ENCODE measurements around the gene TMEM164. TPM values are rescaled to one million over a fixed set of nuclear protein-coding genes. Genes with fewer than 3 reads are reported as not detected.

The TMEM164 gene
- total and polyA plus RNA-seq, 2 of the 4 experiments (the other 2 are of a cell fraction) = 6.3 to 7.1 TPM

DNA sequence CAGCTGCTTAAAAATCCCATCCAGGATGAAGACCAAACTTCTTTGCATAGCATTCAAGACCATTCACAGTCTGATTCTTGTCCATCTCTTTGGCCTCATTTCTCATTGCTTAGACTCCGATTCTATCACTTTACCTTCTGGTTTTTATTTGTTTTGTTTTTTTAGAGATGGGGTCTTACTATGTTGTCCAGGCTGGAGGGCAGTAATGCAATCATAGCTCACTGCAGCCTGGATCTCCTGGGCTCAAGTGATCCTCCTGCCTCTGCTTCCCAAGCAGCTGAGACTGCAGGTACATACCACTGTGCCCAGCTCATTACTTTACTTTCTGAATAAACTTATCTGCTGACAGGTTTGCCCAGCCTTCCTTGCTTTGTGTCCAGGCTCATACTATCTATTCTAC lies 152.8 kb downstream of the TMEM164 start:
- H3K4me3 ChIP-seq (ENCODE audit: insufficient read depth, low read depth, low read length) = no peak overlapping the region
- no peak overlapping the region for H3K23ac ChIP-seq (ENCODE audit: low read depth, low read length)
- H2AK9ac ChIP-seq (replicated peaks; ENCODE audit: low read depth, low read length, poor library complexity) = no peak overlapping the region
- H2BK5ac ChIP-seq (ENCODE audit: low read depth, low read length, poor library complexity, severe bottlenecking) = no peak overlapping the region
- WGBS, 2 experiments (ENCODE audit: extremely low coverage in 2 of 2, insufficient read length in 1 of 2) = no CpG with 5 or more reads among the region's 1 CpG
- TF ChIP-seq SMC3 (IDR thresholded peaks at IDR 0.05; ENCODE audit: low read depth, low read length) (no peak), NFE2L2 (IDR thresholded peaks at IDR 0.05; ENCODE audit: low read depth, low read length) (no peak), CHD1 (IDR thresholded peaks at IDR 0.05; ENCODE audit: low read depth, low read length) (no peak), MAZ (IDR thresholded peaks at IDR 0.05; ENCODE audit: borderline replicate concordance, low read depth, low read length) (no peak), CEBPB (IDR thresholded peaks at IDR 0.05; ENCODE audit: low read depth, low read length) (no peak), MXI1 (IDR thresholded peaks at IDR 0.05; ENCODE audit: borderline replicate concordance, low read depth, low read length) (no peak), POLR2A (IDR thresholded peaks at IDR 0.05; ENCODE audit: low read depth, low read length) (no peak), BHLHE40 (IDR thresholded peaks at IDR 0.05; ENCODE audit: low read depth, low read length) (no peak)
- TF ChIP-seq, protein P1, sequence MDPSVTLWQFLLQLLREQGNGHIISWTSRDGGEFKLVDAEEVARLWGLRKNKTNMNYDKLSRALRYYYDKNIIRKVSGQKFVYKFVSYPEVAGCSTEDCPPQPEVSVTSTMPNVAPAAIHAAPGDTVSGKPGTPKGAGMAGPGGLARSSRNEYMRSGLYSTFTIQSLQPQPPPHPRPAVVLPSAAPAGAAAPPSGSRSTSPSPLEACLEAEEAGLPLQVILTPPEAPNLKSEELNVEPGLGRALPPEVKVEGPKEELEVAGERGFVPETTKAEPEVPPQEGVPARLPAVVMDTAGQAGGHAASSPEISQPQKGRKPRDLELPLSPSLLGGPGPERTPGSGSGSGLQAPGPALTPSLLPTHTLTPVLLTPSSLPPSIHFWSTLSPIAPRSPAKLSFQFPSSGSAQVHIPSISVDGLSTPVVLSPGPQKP (IDR thresholded peaks at IDR 0.05; ENCODE audit: borderline replicate concordance, low read depth, low read length) = no peak
- TF ChIP-seq, protein P2, sequence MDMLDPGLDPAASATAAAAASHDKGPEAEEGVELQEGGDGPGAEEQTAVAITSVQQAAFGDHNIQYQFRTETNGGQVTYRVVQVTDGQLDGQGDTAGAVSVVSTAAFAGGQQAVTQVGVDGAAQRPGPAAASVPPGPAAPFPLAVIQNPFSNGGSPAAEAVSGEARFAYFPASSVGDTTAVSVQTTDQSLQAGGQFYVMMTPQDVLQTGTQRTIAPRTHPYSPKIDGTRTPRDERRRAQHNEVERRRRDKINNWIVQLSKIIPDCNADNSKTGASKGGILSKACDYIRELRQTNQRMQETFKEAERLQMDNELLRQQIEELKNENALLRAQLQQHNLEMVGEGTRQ (IDR thresholded peaks at IDR 0.05; ENCODE audit: low read depth, low read length) = no peak
- TF ChIP-seq, protein P3, sequence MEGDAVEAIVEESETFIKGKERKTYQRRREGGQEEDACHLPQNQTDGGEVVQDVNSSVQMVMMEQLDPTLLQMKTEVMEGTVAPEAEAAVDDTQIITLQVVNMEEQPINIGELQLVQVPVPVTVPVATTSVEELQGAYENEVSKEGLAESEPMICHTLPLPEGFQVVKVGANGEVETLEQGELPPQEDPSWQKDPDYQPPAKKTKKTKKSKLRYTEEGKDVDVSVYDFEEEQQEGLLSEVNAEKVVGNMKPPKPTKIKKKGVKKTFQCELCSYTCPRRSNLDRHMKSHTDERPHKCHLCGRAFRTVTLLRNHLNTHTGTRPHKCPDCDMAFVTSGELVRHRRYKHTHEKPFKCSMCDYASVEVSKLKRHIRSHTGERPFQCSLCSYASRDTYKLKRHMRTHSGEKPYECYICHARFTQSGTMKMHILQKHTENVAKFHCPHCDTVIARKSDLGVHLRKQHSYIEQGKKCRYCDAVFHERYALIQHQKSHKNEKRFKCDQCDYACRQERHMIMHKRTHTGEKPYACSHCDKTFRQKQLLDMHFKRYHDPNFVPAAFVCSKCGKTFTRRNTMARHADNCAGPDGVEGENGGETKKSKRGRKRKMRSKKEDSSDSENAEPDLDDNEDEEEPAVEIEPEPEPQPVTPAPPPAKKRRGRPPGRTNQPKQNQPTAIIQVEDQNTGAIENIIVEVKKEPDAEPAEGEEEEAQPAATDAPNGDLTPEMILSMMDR (conservative IDR thresholded peaks at IDR 0.05; ENCODE audit: low read depth, low read length) = no peak
- dilution Hi-C loops (cut with HindIII; ENCODE audit: low sequenced_read_pairs, unreplicated experiment) (no loop called here), intact Hi-C loops (cut with micrococcal nuclease) (loop anchor here (1.0 to 5.0 kb wide), 3 partner anchors 253 to 692 kb away; no protein-coding TSS in a partner anchor), in situ Hi-C loops (cut with MboI; ENCODE audit: low sequenced_read_pairs) (loop anchor here (5.0 to 10.0 kb wide), 2 partner anchors 257 to 699 kb away; no protein-coding TSS in a partner anchor)
- no peak overlapping the region for H3K14ac ChIP-seq (replicated peaks; ENCODE audit: low read depth, low read length)
- H3K4ac ChIP-seq (ENCODE audit: low read depth, low read length) = no peak overlapping the region
- H3K27ac ChIP-seq (ENCODE audit: insufficient read depth, low read length) = no peak overlapping the region
- H2BK120ac ChIP-seq (ENCODE audit: low read depth, low read length) = no peak overlapping the region
- peaks cover 2% of the 10 kb centered on the region; the same call in 1 of the 2 replicates for H3K4me1 ChIP-seq (ENCODE audit: control insufficient read depth, insufficient read depth, low read length)
- BruUV-seq (replicated peaks) = no TSS peak
- no peak overlapping the region for H4K91ac ChIP-seq (ENCODE audit: insufficient read depth, low read depth, low read length)
- no peak overlapping the region for H2BK20ac ChIP-seq (ENCODE audit: low read depth, low read length)
- ChIA-PET POLR2A (ENCODE audit: unreplicated experiment) (no interaction called here), CTCF (interaction anchor here (0.5 to 1.1 kb wide), 3 partner anchors 29 to 279 kb away, joined by 3 to 4 read pairs (median 3); no protein-coding TSS in a partner anchor)
- H3K9me1 ChIP-seq (ENCODE audit: insufficient read depth, low read length) = peaks cover 2% of the 10 kb centered on the region; the same call in 1 of the 2 replicates
- no peak overlapping the region for H3K9ac ChIP-seq (ENCODE audit: low read depth, low read length)
- H2BK15ac ChIP-seq (ENCODE audit: low read depth, low read length) = no peak overlapping the region
- no peaks in the 10 kb centered on the region; the same call in 1 of the 2 replicates for H3K27me3 ChIP-seq (ENCODE audit: control insufficient read depth, insufficient read depth, low read length)
- H3K56ac ChIP-seq (ENCODE audit: extremely low read depth, insufficient read depth, low read length) = no peak overlapping the region
- H3K18ac ChIP-seq (ENCODE audit: low read depth, low read length) = no peak overlapping the region
- H2AFZ ChIP-seq (replicated peaks; ENCODE audit: low read length, poor library complexity) = no peak overlapping the region
- DNase-seq (no peak), ATAC-seq (ENCODE audit: low read depth) (no peak)
- H3K36me3 ChIP-seq (ENCODE audit: control insufficient read depth, insufficient read depth, low read length) = no peaks in the 10 kb centered on the region
- no peak overlapping the region for H2AK5ac ChIP-seq (ENCODE audit: low read depth, low read length)
- H3K4me2 ChIP-seq (ENCODE audit: low read depth, low read length) = no peak overlapping the region
- H3K9me3 ChIP-seq (ENCODE audit: control insufficient read depth, insufficient read depth, low read length) = no peaks in the 10 kb centered on the region
- no peak overlapping the region for H4K8ac ChIP-seq (ENCODE audit: low read depth in 2 of 2, low read length in 2 of 2)
- peaks cover 0 to 2% of the 10 kb centered on the region in 2 experiments; a peak in 3 of 4 replicates for H3K79me1 ChIP-seq (ENCODE audit: low read depth in 1 of 2, low read length in 2 of 2)
- no peaks in the 10 kb centered on the region for H4K20me1 ChIP-seq (ENCODE audit: insufficient read depth, low read length)
- no peak overlapping the region for H4K5ac ChIP-seq (ENCODE audit: low read depth, low read length)

All from IMR-90 (cell line).